Endothelial cell of umbilical vein (primary cell): ENCODE data around the gene ASB6. TPM values are rescaled to one million over a fixed set of nuclear protein-coding genes. Genes with fewer than 3 reads are reported as not detected.

Experiments
- BruUV-seq: library from RNA; stranded (reverse); fragments of 400-500 nt; replicated peaks from 2 replicates; lab custom pipeline; 2021; lab: Mats Ljungman, UMichigan
- CTCF ChIA-PET: fragments of 300-600, 350-600 bp; sonication (Branson Sonifier 250); formaldehyde crosslinking; loops from one replicate; lab custom pipeline; 2021; ENCODE audit warnings: antibody characterized with exemption, inconsistent platforms; lab: Charles Lee
- POLR2A ChIA-PET: fragments of 300-600, 350-600 bp; sonication (Branson Sonifier 250); formaldehyde crosslinking; loops from one replicate; lab custom pipeline; 2021; ENCODE audit warnings: antibody characterized with exemption, inconsistent platforms; lab: Charles Lee
- DNase-seq: peaks from one replicate; pipeline ENCODE4 v3.0.0-alpha.2; 2011; ENCODE audit warnings: low read depth, low spot score
- FAIRE-seq: peaks from 2 replicates; lab custom pipeline; 2011; peaks lifted over from hg19 to GRCh38; lab: Jason Lieb, UNC
- H2AFZ ChIP-seq: 2 replicates; pipeline ENCODE4 v1.6.0; 2012; ENCODE audit warnings: low read depth, low read length, control low read depth, inconsistent platforms
- H3K27ac ChIP-seq: 2 replicates; pipeline ENCODE4 v1.5.1; 2011; ENCODE audit warnings: low read depth, mild to moderate bottlenecking, control low read depth, low read length, moderate library complexity; ENCODE audit not compliant: insufficient read depth
- H3K27me3 ChIP-seq, 2 experiments: 2 replicates each; pipeline versions ENCODE4 v1.6.0 to v1.6.1; 2011; ENCODE audit warnings: low read length in 2 of 2, mixed read lengths in 1 of 2; ENCODE audit not compliant: control insufficient read depth in 2 of 2, insufficient read depth in 2 of 2
- H3K36me3 ChIP-seq, 2 experiments: 2 replicates in 1 of 2; 3 replicates in 1 of 2; pipeline ENCODE4 v1.5.1; 2011; ENCODE audit warnings: low read length in 2 of 2, mild to moderate bottlenecking in 1 of 2, moderate library complexity in 1 of 2; ENCODE audit not compliant: control insufficient read depth in 2 of 2, insufficient read depth in 2 of 2; ENCODE audit errors: extremely low read depth in 1 of 2
- H3K4me1 ChIP-seq: 3 replicates; pipeline ENCODE4 v1.5.1; 2011; ENCODE audit warnings: mild to moderate bottlenecking, low read length; ENCODE audit not compliant: control insufficient read depth, insufficient read depth; ENCODE audit errors: extremely low read depth
- H3K4me2 ChIP-seq: 2 replicates; pipeline ENCODE4 v1.6.1; 2011; ENCODE audit warnings: low read length, control low read depth, mixed read lengths; ENCODE audit not compliant: insufficient read depth
- H3K4me3 ChIP-seq, 3 experiments: fragments of 200-600 bp in 1 of 3; sonication (generic), shearing (Covaris generic) in 1 of 3; replicated peaks in 1 of 3; 2 replicates each; pipeline ENCODE4 v1.5.1; 2011 to 2016; ENCODE audit warnings: control low read depth in 3 of 3, low read length in 3 of 3, mild to moderate bottlenecking in 2 of 3, inconsistent platforms in 1 of 3, low read depth in 1 of 3, moderate library complexity in 1 of 3; ENCODE audit not compliant: insufficient read depth in 1 of 3
- H3K79me2 ChIP-seq: 2 replicates; pipeline ENCODE4 v1.6.0; 2012; ENCODE audit warnings: low read length, inconsistent platforms; ENCODE audit not compliant: control insufficient read depth, insufficient read depth
- H3K9ac ChIP-seq: replicated peaks from 2 replicates; pipeline ENCODE3; 2011; ENCODE audit warnings: low read length, control low read depth; ENCODE audit not compliant: insufficient read depth; ENCODE audit errors: extremely low read depth
- H3K9me1 ChIP-seq: replicated peaks from 3 replicates; pipeline ENCODE4 v1.6.0; 2011; ENCODE audit warnings: mild to moderate bottlenecking, low read length; ENCODE audit not compliant: control insufficient read depth, insufficient read depth; ENCODE audit errors: extremely low read depth
- H3K9me3 ChIP-seq: replicated peaks from 2 replicates; pipeline ENCODE4 v1.5.1; 2012; ENCODE audit warnings: low read length, inconsistent platforms; ENCODE audit not compliant: control insufficient read depth, insufficient read depth
- H4K20me1 ChIP-seq: replicated peaks from 2 replicates; pipeline ENCODE3; 2011; ENCODE audit warnings: mild to moderate bottlenecking, low read length; ENCODE audit not compliant: control insufficient read depth, insufficient read depth; ENCODE audit errors: extremely low read depth
- EZH2 ChIP-seq: IDR thresholded peaks from 2 replicates; pipeline ENCODE4 v1.6.1; 2012; ENCODE audit warnings: borderline replicate concordance, low read depth, mild to moderate bottlenecking, moderate library complexity, low read length, inconsistent platforms; ENCODE audit not compliant: severe bottlenecking
- FOS ChIP-seq: IDR thresholded peaks from 2 replicates; pipeline ENCODE4 v1.6.1; 2011; ENCODE audit warnings: mild to moderate bottlenecking, low read length, moderate library complexity, borderline replicate concordance; ENCODE audit not compliant: insufficient read depth
- GATA2 ChIP-seq: IDR thresholded peaks from 2 replicates; pipeline ENCODE4 v1.7.0; 2011; ENCODE audit warnings: low read depth, mild to moderate bottlenecking, moderate library complexity, mixed read lengths, low read length; ENCODE audit not compliant: insufficient read length, insufficient read depth
- JUN ChIP-seq: IDR thresholded peaks from 2 replicates; pipeline ENCODE4 v1.6.1; 2011; ENCODE audit warnings: borderline replicate concordance, low read depth; ENCODE audit not compliant: insufficient read length, insufficient read depth
- MYC ChIP-seq: IDR thresholded peaks from one replicate; pipeline ENCODE4 v1.6.1; 2011; ENCODE audit warnings: mild to moderate bottlenecking, low read depth, low read length
- POLR2A ChIP-seq: IDR thresholded peaks from 2 replicates; pipeline ENCODE4 v1.6.1; 2012; ENCODE audit warnings: low read depth, mild to moderate bottlenecking, control low read depth, low read length
- POLR2AphosphoS5 ChIP-seq: IDR thresholded peaks from 2 replicates; pipeline ENCODE4 v1.6.1; 2012; ENCODE audit warnings: low read depth, mild to moderate bottlenecking, control low read depth, low read length, moderate library complexity; ENCODE audit not compliant: insufficient read depth
- dilution Hi-C: fragments of 300-500 bp; cut with MboI; formaldehyde crosslinking; loops from one replicate; pipeline ENCODE4 v1.15.0; 2019; ENCODE audit warnings: low sequenced_read_pairs; ENCODE audit not compliant: extremely low pct_ligation_motif_present
- intact Hi-C: fragments of 100-400 bp; cut with micrococcal nuclease; formaldehyde crosslinking; loops from one replicate; pipeline ENCODE4 v1.10.0; 2022
- polyA plus RNA-seq, 4 experiments: library from polyadenylated mRNA; depleted of rRNA in 3 of 4; stranded (reverse) in 3 of 4; unstranded in 1 of 4; fragments of >200 nt; gene quantifications; 2 replicates each; pipeline versions ENCODE4 v1.2.1 to v1.2.3, GENCODE V29; 2011 to 2012; ENCODE audit warnings: missing spikeins in 1 of 4
- total RNA-seq: library from RNA; stranded (reverse); gene quantifications from 2 replicates; pipeline ENCODE4 v1.2.3, GENCODE V29; 2021
- TF ChIP-seq, protein P1 (sequence below): IDR thresholded peaks from 2 replicates; pipeline ENCODE4 v1.6.1; 2011; ENCODE audit not compliant: insufficient read depth, insufficient read length
- TF ChIP-seq, protein P2 (sequence below), 2 donors: IDR thresholded peaks; 1 replicate in 1 of 2; 2 replicates in 1 of 2; pipeline ENCODE4 v1.5.1; 2011; ENCODE audit warnings: low read length in 2 of 2, mild to moderate bottlenecking in 2 of 2, moderate library complexity in 2 of 2, control low read depth in 1 of 2, inconsistent platforms in 1 of 2, low read depth in 1 of 2; ENCODE audit not compliant: insufficient read depth in 1 of 2; ENCODE audit errors: extremely low read depth in 1 of 2

Gene ASB6
- total and polyA plus RNA-seq, 2 donors (not counting 3 experiments of a cell fraction or from before 2014, with no cell fraction given): 20.3 to 23.8 TPM

DNA sequence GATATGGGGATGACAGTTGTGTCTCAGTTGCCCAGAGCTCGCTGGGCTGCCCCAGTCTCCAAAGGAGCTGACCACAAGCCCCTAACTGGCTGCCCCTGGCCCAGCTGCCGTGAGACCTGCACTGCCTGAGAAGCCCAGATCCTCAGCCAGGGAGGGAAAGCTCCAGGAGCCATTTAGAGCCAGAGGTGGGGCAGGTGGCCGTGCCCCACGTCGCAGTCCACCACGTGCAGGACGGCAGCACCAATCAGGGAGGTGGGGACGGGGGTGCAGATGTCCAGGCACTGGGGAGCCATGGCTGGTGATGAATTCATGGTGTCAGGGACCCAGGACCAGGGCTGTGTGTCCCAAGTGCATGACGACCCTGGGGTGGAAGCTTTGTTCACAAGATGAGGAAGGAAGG, 36.9 kb upstream of the ASB6 start:
- Histone ChIP-seq H3K4me2 (no peak overlapping the region), H3K79me2 (no peaks in the 10 kb centered on the region), H3K27me3 (peaks cover 0 to 1% of the 10 kb centered on the region in 2 experiments), H3K27ac (no peak overlapping the region), H3K36me3 (no peaks in the 10 kb centered on the region), H3K9ac (no peak overlapping the region), H2AFZ (no peak overlapping the region), H3K9me1 (no peaks in the 10 kb centered on the region), H3K9me3 (no peaks in the 10 kb centered on the region), H3K4me3 (no peak overlapping the region), H4K20me1 (no peaks in the 10 kb centered on the region), H3K4me1 (no peaks in the 10 kb centered on the region)
- ChIA-PET POLR2A (no interaction called here), CTCF (no interaction called here)
- FAIRE-seq (no peak), DNase-seq (no peak)
- TF ChIP-seq FOS: no peak
- TF ChIP-seq, protein P1, sequence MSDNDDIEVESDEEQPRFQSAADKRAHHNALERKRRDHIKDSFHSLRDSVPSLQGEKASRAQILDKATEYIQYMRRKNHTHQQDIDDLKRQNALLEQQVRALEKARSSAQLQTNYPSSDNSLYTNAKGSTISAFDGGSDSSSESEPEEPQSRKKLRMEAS: no peak
- no peak for TF ChIP-seq GATA2
- no peak for TF ChIP-seq JUN
- TF ChIP-seq MYC: no peak
- TF ChIP-seq POLR2A: no peak
- TF ChIP-seq, protein P2, sequence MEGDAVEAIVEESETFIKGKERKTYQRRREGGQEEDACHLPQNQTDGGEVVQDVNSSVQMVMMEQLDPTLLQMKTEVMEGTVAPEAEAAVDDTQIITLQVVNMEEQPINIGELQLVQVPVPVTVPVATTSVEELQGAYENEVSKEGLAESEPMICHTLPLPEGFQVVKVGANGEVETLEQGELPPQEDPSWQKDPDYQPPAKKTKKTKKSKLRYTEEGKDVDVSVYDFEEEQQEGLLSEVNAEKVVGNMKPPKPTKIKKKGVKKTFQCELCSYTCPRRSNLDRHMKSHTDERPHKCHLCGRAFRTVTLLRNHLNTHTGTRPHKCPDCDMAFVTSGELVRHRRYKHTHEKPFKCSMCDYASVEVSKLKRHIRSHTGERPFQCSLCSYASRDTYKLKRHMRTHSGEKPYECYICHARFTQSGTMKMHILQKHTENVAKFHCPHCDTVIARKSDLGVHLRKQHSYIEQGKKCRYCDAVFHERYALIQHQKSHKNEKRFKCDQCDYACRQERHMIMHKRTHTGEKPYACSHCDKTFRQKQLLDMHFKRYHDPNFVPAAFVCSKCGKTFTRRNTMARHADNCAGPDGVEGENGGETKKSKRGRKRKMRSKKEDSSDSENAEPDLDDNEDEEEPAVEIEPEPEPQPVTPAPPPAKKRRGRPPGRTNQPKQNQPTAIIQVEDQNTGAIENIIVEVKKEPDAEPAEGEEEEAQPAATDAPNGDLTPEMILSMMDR (IDR thresholded peaks at IDR 0.05; ENCODE audit: extremely low read depth in 1 of 2, insufficient read depth in 1 of 2, low read depth in 1 of 2, low read length in 2 of 2): no peak
- TF ChIP-seq POLR2AphosphoS5: no peak
- no peak for TF ChIP-seq EZH2
- no TSS peak for BruUV-seq
- dilution Hi-C loops (no loop called here), intact Hi-C loops (no loop called here)
